Measurements from ENCODE around the gene GLIS1.

DNA sequence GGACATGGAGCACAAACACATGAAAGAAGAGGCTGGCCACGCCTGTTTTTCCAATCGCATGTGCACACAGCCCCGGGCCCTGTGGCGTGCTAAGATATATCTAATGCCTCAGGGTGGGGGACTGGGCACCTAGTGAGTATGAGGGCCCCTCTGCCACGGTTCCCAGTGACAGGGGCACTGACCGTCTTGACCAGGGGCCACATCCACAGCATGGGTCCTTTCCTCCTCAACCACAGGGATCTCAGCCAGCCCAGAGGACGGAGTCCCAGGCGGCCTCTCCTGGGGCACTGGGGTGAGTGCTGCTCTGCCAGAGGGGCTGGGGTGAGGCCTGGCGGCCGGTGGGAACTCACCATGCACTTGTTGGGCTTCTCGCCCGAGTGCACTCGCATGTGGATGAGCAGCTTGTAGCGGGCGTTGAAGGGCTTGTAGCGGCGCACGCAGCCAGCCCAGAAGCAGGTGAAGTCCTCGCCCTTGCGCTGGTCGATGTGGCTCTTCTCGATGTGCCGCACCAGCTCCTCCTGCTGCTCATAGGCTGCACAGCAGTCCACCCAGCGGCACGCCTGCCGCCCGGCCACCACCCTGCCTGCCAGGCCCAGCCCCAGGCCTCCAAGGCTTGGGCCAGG lies 145.1 kb downstream of the GLIS1 start:
- TF ChIP-seq POLR2AphosphoS5 (IDR thresholded peaks at IDR 0.05; ENCODE audit: insufficient read depth, low read depth, low read length) (no peak), CTCF (IDR thresholded peaks at IDR 0.05; ENCODE audit: extremely low read depth in 1 of 2, insufficient read depth in 1 of 2, low read depth in 1 of 2, low read length in 2 of 2) (peak; percentile 32 to 58), EZH2 (IDR thresholded peaks at IDR 0.05; ENCODE audit: borderline replicate concordance, low read depth, low read length, severe bottlenecking) (no peak), POLR2A (IDR thresholded peaks at IDR 0.05; ENCODE audit: low read depth, low read length) (no peak), JUN (IDR thresholded peaks at IDR 0.05; ENCODE audit: borderline replicate concordance, insufficient read depth, insufficient read length, low read depth) (no peak), FOS (IDR thresholded peaks at IDR 0.05; ENCODE audit: borderline replicate concordance, insufficient read depth, low read length) (no peak), MYC (IDR thresholded peaks at IDR 0.05; ENCODE audit: low read depth, low read length) (no peak), GATA2 (IDR thresholded peaks at IDR 0.05; ENCODE audit: insufficient read depth, insufficient read length, low read depth, low read length) (no peak), MAX (IDR thresholded peaks at IDR 0.05; ENCODE audit: insufficient read depth, insufficient read length) (no peak)
